Right ventricle myocardium inferior (tissue), 1 donor: ENCODE measurements around the gene WDR91. TPM values are rescaled to one million over a fixed set of nuclear protein-coding genes. Genes with fewer than 3 reads are reported as not detected.

Experiments used
- ATAC-seq: fragments of 200-7000 bp; cut with Tn5 transposase; one replicate; pipeline ENCODE4 v1.9.1; 2020; ENCODE audit warnings: mild to moderate bottlenecking, moderate library complexity
- DNase-seq: peaks from one replicate; pipeline ENCODE4 v3.0.0; 2021; ENCODE audit errors: missing footprints
- intact Hi-C: fragments of 100-400 bp; cut with DNase I; formaldehyde crosslinking; loops from one replicate; pipeline ENCODE4 v1.11.0; 2022
- microRNA-seq: library from miRNA; unstranded; fragments of <30 nt; microRNA quantifications from one replicate; pipeline ENCODE4 v1.2.0, GENCODE V29; 2020
- total RNA-seq: library from RNA; stranded (reverse); fragmentation: NEBNext Ultra II Directional; extraction: Animal tissue kit (Norgen Biotek cat#: 25700); gene quantifications from one replicate; pipeline ENCODE4 v1.2.1, GENCODE V29; 2021
- donor health status: DM: no; HTN: yes; CAD: no; lungs with severe emphysema.

The WDR91 gene
- total RNA-seq, 1 donor from 2014 or later, result 3.8 TPM

DNA sequence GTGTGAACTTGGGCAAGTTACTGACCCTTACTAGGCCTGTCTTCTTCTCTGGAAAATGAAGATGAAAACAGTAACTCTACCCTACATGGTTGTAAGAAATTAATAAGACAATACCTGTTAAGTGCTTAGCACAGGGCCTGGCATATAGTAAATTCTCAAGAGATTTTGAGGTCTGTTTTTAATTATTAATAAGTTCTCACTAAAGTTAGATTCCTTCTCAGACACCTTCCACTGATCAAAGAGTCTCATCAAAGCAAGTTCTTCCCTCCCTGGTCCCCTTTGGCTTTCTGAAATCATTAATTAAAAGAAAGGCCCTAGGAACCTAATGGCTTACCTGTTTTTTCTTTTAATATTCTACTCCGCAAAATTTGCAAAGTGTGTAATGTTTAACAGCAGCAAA, 58.9 kb downstream of the WDR91 start:
- no peak for ATAC-seq
- intact Hi-C loops, result no loop called here
- no peak for DNase-seq

DNA sequence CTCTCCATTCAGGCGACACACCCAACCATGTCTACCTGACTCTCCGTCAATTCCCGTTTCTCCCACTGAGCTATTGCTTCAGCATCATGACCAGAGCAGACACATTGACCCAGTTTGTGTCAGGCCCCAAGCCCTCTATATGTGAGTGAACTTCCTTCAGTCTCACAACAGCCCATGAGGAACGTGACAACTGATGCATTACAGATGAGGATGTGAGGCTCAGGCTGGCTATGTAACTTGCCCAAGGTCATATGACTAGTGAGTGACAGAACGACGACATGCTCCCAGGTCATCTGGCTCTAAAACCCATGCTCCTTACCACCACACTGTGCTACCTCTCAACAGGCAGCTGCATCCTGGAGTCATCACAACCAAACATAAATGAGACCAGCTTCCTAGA, 59.8 kb downstream of the WDR91 start:
- ATAC-seq (no peak), DNase-seq (no peak)
- intact Hi-C loops, result no loop called here

DNA sequence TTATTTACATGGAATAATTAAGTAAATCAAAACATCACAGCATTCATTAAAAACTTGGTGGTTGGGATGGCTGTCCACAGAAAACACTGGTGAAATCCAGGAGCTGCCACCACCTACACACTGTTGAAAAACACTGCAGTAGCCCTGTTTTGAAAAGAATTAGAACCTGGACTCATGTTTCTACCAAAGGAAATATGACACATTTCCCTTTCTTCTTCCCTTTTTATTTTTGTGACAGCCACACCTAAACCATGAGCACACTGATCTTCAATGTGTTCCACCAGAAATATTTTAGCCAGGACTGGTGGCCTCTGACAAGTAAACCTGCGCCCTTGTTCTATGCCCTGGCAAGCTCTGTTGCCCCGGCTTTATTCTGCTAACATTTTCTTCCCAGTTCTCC, 60.2 kb downstream of the WDR91 start:
- intact Hi-C loops, result no loop called here
- no peak for ATAC-seq
- DNase-seq, result no peak

DNA sequence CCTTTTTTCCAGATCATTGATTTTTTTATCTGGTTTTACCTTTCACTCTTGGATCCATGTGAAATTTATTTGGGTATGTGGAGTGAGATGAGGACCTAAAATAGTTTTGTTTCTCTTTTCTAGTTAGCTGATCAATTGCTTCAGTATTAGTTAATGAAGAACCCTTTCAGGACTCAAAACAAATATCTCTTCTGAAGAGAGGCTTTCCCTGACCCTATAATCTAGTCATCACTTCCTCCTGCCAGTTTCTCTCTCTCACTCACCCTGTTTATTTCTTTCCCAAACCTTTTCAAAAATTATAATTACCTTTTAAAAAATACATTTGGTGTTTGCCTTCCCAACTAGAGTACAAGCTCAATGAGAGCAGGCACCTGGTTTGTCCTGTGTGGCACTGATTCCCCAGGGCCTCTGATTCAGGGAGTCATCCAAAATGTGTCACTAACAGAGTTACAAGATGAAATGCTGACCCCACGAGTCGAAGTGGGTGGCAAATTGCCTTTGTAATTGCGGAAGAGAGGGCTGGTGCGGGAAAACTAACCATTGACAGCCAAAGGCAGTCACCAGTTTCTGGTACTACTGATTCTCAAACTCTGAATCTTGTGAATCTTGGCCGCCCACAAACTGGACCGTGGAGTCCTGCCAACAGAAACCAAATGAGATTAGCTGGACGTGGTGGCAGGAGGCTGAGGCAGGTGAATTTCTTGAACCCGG, 61.1 kb downstream of the WDR91 start:
- ATAC-seq, result no peak
- no peak for DNase-seq
- intact Hi-C loops, result no loop called here

DNA sequence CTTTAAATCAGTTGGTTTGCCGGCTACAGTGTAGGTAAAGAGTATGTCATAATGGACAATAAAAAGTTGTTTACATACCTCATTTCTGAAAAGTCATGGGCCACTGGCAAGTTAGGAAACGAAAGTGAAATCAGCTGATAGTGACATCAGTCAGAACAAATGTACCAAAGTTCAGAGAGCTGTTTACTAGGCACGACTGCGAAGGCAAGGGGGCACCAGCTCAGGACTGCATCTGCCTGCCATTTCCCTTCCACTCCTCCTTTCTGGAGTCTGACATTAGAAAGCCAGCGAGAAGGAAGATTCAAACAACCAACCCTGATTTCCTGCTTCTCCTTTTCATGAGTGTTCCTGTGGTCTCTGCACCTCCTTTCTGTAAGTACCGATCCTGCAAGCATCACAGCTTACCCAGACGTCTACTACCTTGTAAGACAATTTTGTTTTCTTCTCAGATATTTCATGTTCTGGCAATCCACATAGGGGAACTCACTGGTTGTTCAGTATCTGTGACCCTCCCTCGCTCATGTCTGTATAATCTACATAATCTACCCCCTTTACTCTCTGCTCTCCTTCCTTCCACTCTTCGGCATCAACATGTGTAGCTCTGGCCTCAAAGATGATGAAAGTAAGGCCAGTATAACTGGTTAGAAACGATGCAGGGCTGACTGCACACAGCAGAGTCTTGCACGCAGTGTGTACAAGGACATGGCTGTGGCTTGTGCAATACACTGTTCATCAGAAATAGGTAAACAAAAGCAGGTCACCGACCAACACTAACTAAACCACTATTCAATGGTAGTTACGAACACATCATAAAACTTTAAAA, 63.2 kb downstream of the WDR91 start, which contains the start of gene TMEM140:
TSS of gene TMEM140 (plus strand) at position 174 of the 823 bp plus-strand sequence. CDS start 16,370 bp downstream, outside the sequence.
- peak; percentile 66 for DNase-seq
- intact Hi-C loops, result loop anchor here (1.0 to 2.0 kb wide), 2 partner anchors 10 to 161 kb away; partner anchors contain the start of gene AGBL3
- peak; percentile 71 for ATAC-seq

DNA sequence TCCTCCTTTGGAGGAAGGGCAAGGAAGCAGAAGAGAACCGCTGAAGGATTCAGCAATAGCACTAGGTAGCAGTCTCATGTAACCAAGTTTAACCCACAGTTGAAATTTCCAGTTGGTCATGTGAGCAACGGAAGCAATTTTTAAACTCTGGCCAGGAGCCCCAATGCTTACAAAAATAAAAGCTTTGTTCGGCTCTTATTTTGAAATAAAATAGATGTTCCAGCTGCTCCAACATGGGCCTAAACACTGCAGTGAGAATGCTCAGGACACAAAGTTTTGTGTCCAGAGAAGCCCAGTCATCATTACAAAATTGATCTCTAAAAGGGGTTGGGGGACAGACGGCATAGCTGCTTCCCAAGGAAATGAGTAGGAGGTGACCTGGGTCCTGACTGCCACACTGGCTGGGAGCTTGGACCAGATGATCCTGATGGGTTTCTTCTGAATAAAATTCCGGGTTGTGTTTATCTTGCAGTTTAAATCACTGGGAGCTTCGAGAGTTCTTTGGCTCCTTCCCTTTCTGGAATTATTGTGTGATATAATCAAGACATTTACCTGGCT, 63.9 kb downstream of the WDR91 start:
- intact Hi-C loops, result loop anchor here (2.0 kb wide), 1 partner anchor 161 kb away; the partner anchor contains the start of gene AGBL3
- ATAC-seq (peak; percentile 74), DNase-seq (peak; percentile 39)

DNA sequence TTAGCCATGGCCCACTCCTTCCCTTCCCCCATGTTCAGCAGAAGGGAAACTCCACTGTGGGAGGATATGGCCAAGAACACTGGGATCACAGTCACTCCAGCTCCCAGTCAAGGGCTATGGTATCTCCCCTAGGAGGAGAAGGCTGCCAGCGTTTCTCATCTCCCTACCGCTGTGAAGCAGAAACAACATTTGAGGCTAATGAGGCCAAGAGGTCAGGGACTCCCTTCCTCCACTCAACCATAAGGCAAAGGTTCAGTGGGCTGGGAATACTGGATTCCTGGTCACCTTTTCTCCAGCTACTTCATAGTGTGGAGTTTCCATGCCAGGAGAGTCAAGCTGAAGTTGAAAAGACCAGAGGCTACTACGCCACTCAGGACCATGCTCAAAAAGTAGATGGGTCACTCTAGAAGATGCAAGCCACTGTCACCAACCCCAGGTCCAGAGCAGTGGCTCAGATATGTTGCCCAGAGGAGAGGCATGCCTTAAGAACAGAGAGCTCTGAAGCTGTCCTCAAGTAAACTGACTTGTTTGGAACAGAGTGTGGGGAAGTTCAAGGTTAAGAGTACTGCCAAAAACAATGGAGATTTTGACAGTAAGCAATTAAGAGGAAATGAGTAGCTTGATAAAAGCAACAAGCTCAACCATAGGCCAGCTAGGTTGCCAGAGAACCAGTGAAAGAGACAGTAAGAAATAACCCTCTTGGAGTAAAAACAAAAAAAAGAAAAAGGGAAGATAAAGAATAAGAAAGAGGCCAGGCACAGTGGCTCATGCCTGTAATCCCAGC, 67.2 kb downstream of the WDR91 start:
- no peak for DNase-seq
- intact Hi-C loops, result no loop called here

More for the DNA sequence above, 67.2 kb downstream of the WDR91 start:
- ATAC-seq, result peak; percentile 18

Small RNA genes lying within 50 kb of the gene (microRNA-seq; reads per million reads assigned to microRNA genes)
- not detected for gene MIR6509

Other genes with a start within 250 kb of the WDR91 start
- 2.2 TPM for gene AGBL3, start 225.0 kb downstream of the WDR91 start, total RNA-seq
- 24.3 TPM for gene TMEM140, start 63.5 kb downstream of the WDR91 start, total RNA-seq
- gene CYREN, start 40.8 kb downstream of the WDR91 start, total RNA-seq, result 22.5 TPM
- gene STRA8, start 22.3 kb upstream of the WDR91 start, total RNA-seq, result not detected